NCI-H82 treated with DMSO at 0.1 percent for 48 hours (cell line): ENCODE results near the gene TUBG2.
A peak's percentile ranks its signal among the peaks of the same experiment; 100 is the strongest.

ENCODE experiments used
- DNase-seq: peaks from one replicate; lab custom pipeline; 2025; ENCODE audit not compliant: unreplicated experiment; lab: John Stamatoyannopoulos, UW

The TUBG2 gene

DNA sequence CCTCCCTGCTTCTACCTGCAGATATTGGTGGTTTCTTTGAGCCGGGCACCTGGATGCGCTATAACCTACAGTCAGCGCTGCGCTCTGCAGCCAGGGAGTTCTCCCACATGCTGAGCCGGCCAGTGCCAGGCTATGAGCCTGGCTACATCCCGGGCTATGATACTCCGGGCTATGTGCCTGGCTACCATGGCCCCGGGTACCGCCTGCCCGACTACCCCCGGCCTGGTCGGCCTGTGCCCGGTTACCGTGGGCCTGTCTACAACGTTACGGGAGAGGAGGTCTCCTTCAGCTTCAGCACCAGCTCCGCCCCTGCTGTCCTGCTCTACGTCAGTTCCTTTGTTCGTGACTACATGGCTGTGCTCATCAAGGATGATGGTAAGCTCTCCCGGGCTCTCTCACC is 36.4 kb downstream of the TUBG2 start:
- DNase-seq = no peak

DNA sequence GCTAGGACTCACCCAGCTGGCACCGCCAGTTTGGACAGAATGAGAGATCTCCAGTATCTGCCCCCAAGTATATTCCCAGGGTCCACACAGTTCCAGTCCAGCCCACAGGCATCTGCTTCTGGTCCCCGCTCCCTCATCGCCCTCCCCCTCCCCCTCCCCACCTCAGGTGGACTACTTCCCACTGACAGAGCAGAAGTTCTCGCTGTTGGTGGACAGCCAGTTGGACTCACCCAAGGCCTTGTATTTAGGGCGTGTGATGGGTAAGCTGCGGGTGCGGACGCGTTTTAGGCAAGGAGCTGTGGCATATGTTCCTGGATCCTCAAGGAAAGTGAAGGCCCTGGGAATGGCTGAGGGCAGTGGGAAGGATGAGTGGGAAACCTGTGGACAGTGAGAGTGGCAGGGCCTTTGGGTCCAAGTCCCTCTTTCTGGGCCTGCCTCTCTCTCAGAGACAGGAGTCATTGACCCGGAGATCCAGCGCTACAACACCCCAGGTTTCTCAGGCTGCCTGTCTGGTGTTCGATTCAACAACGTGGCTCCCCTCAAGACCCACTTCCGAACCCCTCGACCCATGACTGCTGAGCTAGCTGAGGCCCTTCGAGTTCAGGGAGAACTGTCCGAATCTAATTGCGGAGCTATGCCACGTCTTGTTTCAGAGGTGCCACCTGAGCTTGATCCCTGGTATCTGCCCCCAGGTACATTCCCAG is 38.2 kb downstream of the TUBG2 start:
- no peak for DNase-seq

DNA sequence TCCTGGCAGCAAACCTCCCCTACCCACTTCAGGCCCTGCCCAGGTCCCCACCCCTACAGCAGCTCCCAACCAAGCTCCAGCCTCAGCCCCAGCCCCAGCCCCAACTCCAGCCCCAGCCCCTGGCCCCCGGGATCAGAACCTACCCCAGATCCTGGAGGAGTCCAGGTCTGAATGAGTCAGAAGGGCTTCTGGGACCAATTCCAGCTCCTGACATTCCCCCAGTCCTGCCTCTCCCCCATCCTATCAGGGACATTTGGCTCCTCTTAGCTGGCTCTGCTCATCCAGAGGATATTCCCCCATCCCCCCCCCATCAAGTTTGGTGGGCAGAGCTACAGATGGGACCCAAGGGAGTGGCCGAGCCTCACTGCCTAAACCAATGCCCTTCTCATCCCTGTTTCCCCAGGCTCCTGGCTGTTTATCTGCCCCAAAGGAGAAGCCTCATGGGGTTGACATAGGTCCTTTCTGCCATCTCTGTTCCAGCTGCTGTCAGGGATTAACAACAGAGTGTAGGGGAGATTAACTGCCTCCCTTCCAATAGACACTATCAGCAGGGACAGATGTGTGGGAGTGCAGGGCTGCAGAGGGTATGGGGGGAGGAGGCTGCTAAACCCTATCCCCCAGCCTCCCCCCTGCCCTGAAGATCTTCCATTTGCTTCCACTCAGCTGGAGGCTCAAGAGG is 39.8 kb downstream of the TUBG2 start:
- DNase-seq = peak; percentile 84

DNA sequence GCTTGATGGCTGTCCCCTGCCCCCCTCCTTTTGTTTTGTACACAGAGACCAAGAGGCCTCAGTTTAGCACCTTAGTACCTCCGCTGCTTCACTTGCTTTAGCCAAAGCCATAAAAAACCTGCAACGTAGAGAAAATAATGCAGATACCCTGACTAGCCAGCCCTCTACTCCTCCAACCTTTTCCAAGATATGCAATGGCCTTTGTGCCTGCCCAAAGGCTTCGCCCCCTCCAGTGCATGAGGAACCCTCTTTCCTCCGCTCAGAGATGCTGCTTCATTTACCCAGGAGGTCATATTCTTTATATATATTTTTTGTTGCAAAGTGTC is 40.3 kb downstream of the TUBG2 start:
- no peak for DNase-seq

DNA sequence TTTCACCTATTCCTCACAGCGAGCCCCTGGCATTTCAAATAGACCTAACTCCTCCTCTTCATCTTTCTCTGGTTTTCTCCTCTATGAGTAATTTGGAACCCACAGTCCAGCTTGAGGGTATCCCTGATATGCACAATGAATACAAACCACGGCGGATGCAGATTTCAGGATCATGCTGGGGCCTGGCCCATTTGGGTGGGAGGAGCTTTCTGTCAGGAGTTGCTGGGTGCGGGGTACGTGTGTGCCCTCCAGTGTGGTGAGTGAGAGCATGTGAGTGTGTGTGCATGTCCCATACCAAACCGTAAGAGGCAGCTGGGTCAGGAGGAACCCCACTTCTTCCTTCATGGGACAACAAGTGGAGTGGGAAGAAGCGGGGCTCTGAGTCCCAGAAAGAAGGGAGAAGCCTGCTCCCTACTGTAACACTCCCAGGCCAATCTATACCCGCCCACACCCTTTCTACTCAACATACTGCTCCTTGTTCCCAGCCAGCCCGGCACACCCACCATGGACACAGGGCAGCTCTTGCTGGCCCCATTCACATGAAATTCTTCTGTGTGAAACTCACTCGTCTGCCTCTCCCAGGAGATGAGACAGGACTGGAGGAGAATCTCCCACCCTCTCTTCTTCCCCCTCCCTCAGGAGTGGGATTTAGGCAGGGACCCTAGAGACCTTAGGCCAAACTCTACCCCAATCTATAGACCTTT is 41.7 kb downstream of the TUBG2 start:
- DNase-seq = no peak

DNA sequence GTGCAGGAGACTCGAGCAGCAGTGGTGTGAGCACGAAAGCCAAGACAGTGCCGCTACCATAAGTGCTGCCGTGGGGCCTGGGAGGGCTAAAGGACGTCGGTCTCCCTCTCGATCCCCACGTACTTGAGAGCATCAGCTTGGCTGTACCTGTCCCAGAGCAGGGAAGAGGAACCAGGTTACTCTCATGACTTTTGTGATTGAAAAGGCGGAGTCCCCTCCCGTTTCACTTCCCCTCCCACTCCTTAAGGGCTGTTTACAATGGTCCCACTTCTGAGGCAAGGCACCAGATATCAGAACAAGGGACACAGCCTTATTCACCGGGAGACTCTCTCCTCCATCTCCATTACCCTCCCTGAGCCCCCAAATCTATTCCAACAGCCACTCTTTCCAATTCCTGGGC is 43.4 kb downstream of the TUBG2 start:
- no peak for DNase-seq

DNA sequence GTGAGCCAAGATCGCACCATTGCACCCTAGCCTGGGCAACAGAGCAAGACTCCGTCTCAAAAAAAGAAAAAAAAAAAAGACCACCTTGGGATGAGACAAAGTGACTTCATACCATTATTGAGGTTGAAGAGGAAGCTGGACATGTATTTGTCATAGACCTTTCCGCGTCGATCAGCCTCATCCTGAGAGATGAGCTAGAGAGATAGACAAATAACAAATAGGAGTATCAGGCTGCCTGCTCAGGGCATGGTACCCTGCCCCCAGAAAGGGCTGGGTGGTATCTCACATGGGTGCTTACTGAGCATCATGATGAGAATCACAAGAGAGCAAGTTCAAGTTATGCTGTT is 45.4 kb downstream of the TUBG2 start:
- DNase-seq = no peak

DNA sequence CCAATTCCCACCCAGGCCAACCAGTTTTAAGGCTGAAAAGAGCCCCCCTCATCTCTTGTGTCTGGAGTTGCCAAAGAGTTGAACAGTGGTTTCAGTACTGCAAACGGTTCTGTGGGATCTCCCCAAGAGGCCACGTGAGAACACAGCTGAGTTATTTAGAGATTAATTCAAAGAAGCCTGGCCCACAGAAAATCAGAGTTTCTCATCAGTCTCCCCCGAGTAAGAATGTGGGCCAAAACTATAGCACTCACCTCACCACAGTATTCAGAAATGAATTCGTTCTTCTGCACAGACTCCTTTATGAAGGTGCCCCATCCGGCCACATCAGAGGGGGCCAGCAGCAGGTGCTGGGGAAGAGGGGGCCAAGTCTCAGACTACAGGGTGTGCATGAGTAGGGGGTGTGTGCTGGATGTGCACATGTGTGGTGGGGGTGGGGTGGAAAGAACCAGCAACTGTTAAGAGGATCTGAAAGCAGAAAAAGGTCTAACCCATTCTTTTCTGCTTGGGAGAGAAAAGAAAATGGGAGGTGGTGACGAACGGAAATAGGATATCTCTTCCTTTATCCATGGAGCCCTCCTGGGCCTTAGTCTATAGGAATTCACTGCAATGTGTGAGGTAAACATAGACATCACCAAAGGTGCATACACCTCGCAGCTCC is 45.9 kb downstream of the TUBG2 start:
- DNase-seq = no peak

DNA sequence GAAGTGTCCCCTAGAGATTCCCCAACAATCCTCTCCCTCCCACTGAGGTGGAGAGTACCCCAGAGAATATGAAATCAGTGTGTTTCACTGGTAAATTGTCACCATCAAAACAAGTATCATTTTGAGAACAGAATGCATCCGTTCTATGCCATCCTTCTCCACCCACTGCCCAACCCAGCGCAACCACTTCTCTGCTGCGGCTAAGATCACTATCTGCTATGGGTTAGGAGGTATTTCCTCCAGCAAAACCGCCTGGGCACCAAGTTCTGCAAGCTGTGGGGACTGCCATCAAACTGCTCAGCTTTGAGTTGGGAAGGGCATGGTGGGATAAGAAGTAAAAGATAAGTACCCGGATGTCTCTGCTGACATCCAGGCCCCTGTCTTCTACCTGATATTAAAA is 47.6 kb downstream of the TUBG2 start:
- no peak for DNase-seq

DNA sequence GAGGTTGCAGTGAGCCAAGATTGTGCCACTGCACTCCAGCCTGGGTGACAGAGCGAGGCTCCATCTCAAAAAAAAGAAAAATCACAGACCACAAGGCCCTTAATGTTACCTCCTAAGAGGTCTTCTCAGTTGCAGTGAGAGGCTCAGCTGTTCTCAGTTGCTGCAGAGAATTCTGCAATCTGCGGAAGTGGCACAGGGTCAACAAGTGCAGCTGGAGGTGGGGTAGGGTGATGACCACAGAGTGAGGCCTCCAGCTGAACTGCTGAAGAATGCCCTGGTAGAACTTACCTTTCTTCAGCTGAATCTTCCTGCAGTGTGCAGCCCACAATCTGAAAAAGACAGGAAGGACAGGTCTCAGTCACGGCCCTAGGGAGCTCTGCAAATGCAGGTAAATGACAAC is 49.5 kb downstream of the TUBG2 start:
- DNase-seq = no peak

DNA sequence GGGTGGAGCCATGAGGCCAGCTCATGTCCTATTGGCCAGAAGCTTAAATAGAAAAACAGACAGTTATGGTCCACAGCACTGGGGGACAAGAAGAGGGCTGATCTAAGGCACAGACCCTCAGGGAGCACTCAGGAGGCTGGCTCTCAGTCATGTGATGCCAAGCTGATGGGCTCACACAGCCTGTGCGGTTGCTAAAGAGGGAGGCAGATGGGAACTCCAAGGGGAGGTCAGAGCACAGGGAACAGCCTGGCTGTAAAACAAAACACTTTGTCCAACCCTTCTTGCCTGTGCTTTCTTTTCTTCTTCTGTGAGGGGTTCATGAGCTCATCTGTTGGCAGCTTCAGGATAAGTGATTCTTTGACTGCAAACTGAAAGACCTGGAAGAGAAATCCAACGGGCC is 50.5 kb downstream of the TUBG2 start:
- no peak for DNase-seq
